Spleen (tissue), 11 donors: Measurements from ENCODE around the gene GPR6. TPM values are rescaled to one million over a fixed set of nuclear protein-coding genes. Genes with fewer than 3 reads are reported as not detected.

ENCODE experiments used
- DNase-seq: peaks from one replicate; pipeline ENCODE4 v3.0.0-alpha.2; 2020
- H3K27ac ChIP-seq, 8 donors: fragments of 200-600 bp; sonication (generic) in 7 of 8; 1 replicate in 4 of 8; 2 replicates in 4 of 8; pipeline versions ENCODE4 v1.5.0 to v1.8.0; 2016 to 2021; ENCODE audit warnings: inconsistent platforms in 4 of 8, mild to moderate bottlenecking in 4 of 8, moderate library complexity in 1 of 8
- H3K27me3 ChIP-seq, 7 donors: fragments of 200-600 bp; sonication (generic) in 6 of 7; replicated peaks in 1 of 7; 1 replicate in 4 of 7; 2 replicates in 3 of 7; pipeline versions ENCODE4 v1.5.0 to v1.8.0; 2016 to 2021; ENCODE audit warnings: inconsistent platforms in 3 of 7, mild to moderate bottlenecking in 1 of 7
- H3K36me3 ChIP-seq, 6 donors: fragments of 200-600 bp; sonication (generic) in 5 of 6; 1 replicate in 4 of 6; 2 replicates in 2 of 6; pipeline versions ENCODE4 v1.5.0 to v1.8.0; 2016 to 2021; ENCODE audit warnings: inconsistent platforms in 2 of 6
- H3K4me1 ChIP-seq, 6 donors: fragments of 200-600 bp; sonication (generic) in 5 of 6; 1 replicate in 3 of 6; 2 replicates in 3 of 6; pipeline versions ENCODE4 v1.5.0 to v1.8.0; 2016 to 2021; ENCODE audit warnings: inconsistent platforms in 3 of 6
- H3K4me3 ChIP-seq, 8 donors: fragments of 200-600 bp; sonication (generic) in 7 of 8; 1 replicate in 4 of 8; 2 replicates in 4 of 8; pipeline versions ENCODE4 v1.5.0 to v1.8.0; 2016 to 2021; ENCODE audit warnings: inconsistent platforms in 4 of 8, mild to moderate bottlenecking in 4 of 8, moderate library complexity in 2 of 8
- H3K9me3 ChIP-seq, 8 donors: fragments of 200-600 bp; sonication (generic) in 7 of 8; 1 replicate in 4 of 8; 2 replicates in 4 of 8; pipeline versions ENCODE4 v1.5.0 to v1.8.0; 2016 to 2021; ENCODE audit warnings: inconsistent platforms in 4 of 8
- POLR2A ChIP-seq, 3 donors: fragments of 450-650 bp; IDR thresholded peaks; one replicate each; pipeline ENCODE4 v1.5.1; 2017; ENCODE audit warnings: antibody characterized with exemption in 3 of 3, mild to moderate bottlenecking in 1 of 3
- POLR2AphosphoS5 ChIP-seq, 3 donors: sonication (generic); formaldehyde crosslinking; IDR thresholded peaks; one replicate each; pipeline ENCODE4 v1.5.1; 2017; ENCODE audit warnings: antibody characterized with exemption in 3 of 3
- WGBS, 5 donors: extraction: QIAGEN DNeasy Blood & Tissue Kit in 3 of 5; methylation state at CpG; one replicate each; pipeline versions ENCODE4 v1.1.5 to v1.1.7; 2013 to 2018; 5-methylcytosine and 5-hydroxymethylcytosine counted together
- intact Hi-C: fragments of 100-400 bp; cut with DNase I; formaldehyde crosslinking; loops from one replicate; pipeline ENCODE4 v1.15.0; 2023; ENCODE audit warnings: low total_unique reads
- polyA plus RNA-seq, 3 donors: library from polyadenylated mRNA; stranded (reverse); fragments of 200-250 nt; gene quantifications; one replicate each; pipeline ENCODE4 v1.2.1, GENCODE V29; 2013
- total RNA-seq, 7 donors: library from RNA; depleted of rRNA in 3 of 7; stranded (reverse); fragments of >200 nt in 3 of 7; fragmentation: NEBNext Ultra II Directional in 4 of 7; extraction: Animal tissue kit (Norgen Biotek cat#: 25700) in 4 of 7; gene quantifications; one replicate each; pipeline versions ENCODE4 v1.1.0 to v1.2.1, GENCODE V29; 2016 to 2021
- TF ChIP-seq, protein P1 (sequence below), 11 experiments: fragments of 200-600 bp in 7 of 11; fragments of 450-650 bp in 4 of 11; sonication (generic) in 4 of 11; IDR thresholded peaks in 8 of 11; conservative IDR thresholded peaks in 3 of 11; 1 replicate in 7 of 11; 2 replicates in 4 of 11; pipeline versions ENCODE4 v1.4.0 to v1.8.0; 2016 to 2021; ENCODE audit warnings: antibody characterized with exemption in 11 of 11, inconsistent platforms in 4 of 11, mild to moderate bottlenecking in 1 of 11
- donor health status: healthy with polysubstance abuse.
- donor health status: DM: no; HTN: no; CAD: no; lungs with moderate emphysema.
- donor health status: DM: no; HTN: no; CAD: no.
- donor health status: Bipolar disorder and iron deficiency.
- donor health status: healthy.
- donor health status: DM: no; HTN: no; CAD: no.
- donor health status: DM: yes; HTN: yes; CAD: no.

Gene GPR6
- total and polyA plus RNA-seq, 10 donors = not detected

- Histone ChIP-seq H3K36me3 (no peaks in the 10 kb centered on the region), H3K27me3 (no peaks in the 10 kb centered on the region), H3K27ac (no peak overlapping the region), H3K9me3 (no peaks in the 10 kb centered on the region), H3K4me1 (no peaks in the 10 kb centered on the region), H3K4me3 (no peak overlapping the region)
- TF ChIP-seq POLR2A (IDR thresholded peaks at IDR 0.05) (no peak), POLR2AphosphoS5 (IDR thresholded peaks at IDR 0.05) (no peak)
- TF ChIP-seq, protein P1, sequence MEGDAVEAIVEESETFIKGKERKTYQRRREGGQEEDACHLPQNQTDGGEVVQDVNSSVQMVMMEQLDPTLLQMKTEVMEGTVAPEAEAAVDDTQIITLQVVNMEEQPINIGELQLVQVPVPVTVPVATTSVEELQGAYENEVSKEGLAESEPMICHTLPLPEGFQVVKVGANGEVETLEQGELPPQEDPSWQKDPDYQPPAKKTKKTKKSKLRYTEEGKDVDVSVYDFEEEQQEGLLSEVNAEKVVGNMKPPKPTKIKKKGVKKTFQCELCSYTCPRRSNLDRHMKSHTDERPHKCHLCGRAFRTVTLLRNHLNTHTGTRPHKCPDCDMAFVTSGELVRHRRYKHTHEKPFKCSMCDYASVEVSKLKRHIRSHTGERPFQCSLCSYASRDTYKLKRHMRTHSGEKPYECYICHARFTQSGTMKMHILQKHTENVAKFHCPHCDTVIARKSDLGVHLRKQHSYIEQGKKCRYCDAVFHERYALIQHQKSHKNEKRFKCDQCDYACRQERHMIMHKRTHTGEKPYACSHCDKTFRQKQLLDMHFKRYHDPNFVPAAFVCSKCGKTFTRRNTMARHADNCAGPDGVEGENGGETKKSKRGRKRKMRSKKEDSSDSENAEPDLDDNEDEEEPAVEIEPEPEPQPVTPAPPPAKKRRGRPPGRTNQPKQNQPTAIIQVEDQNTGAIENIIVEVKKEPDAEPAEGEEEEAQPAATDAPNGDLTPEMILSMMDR (IDR thresholded peaks at IDR 0.05 in 8 of 11, conservative IDR thresholded peaks at IDR 0.05 in 3 of 11) = no peak
- no peak for DNase-seq
- intact Hi-C loops = no loop called here
Measured at GRCh38 chr6:109945091-109945490, 33.0 kb upstream of the GPR6 start.

DNA sequence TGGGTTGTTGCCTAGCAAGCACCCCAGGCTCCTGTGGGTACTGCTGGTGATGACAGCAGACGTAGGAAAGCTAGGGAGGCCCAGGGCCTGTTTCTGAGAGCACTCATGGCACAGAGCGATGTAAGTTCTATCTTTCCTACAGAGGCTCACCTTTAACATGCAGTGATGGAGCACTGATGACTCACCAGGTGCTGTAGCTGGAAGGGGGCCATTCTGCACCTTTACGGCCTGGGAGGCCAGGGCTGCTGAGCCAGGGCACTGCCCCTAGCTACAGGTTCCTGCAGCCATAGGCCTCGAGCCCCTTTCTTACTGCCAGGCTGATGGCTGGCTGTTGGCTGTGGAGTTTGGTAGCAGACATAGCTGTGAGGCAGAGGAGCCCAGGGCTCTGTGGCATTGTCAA is 31.1 kb upstream of the GPR6 start:
- no peak for TF ChIP-seq POLR2A (IDR thresholded peaks at IDR 0.05)
- TF ChIP-seq POLR2AphosphoS5 (IDR thresholded peaks at IDR 0.05) = no peak
- TF ChIP-seq, protein P1 (IDR thresholded peaks at IDR 0.05 in 8 of 11, conservative IDR thresholded peaks at IDR 0.05 in 3 of 11) = no peak
- H3K36me3 ChIP-seq = no peaks in the 10 kb centered on the region
- no peaks in the 10 kb centered on the region for H3K27me3 ChIP-seq
- H3K4me1 ChIP-seq = no peaks in the 10 kb centered on the region
- H3K9me3 ChIP-seq = peaks cover 0 to 10% (median 0%) of the 10 kb centered on the region in 8 donors
- WGBS, 5 donors = 71 to 93% (median 84%) methylated on average over 3 to 4 of the region's 4 CpGs
- no peak overlapping the region for H3K4me3 ChIP-seq
- no peak overlapping the region for H3K27ac ChIP-seq
- no peak for DNase-seq
- intact Hi-C loops = no loop called here

- TF ChIP-seq POLR2A (IDR thresholded peaks at IDR 0.05) = no peak
- H3K27me3 ChIP-seq = no peaks in the 10 kb centered on the region
- no peaks in the 10 kb centered on the region for H3K36me3 ChIP-seq
- H3K4me3 ChIP-seq = no peak overlapping the region
- no peaks in the 10 kb centered on the region for H3K4me1 ChIP-seq
- DNase-seq = no peak
- 79 to 92% (median 87%) methylated on average over 14 to 19 of the region's 19 CpGs for WGBS, 5 donors
- intact Hi-C loops = no loop called here
- peaks cover 0 to 11% (median 0%) of the 10 kb centered on the region in 8 donors for H3K9me3 ChIP-seq
- H3K27ac ChIP-seq = no peak overlapping the region
Measured at GRCh38 chr6:109949281-109950065, 28.6 kb upstream of the GPR6 start.

DNA sequence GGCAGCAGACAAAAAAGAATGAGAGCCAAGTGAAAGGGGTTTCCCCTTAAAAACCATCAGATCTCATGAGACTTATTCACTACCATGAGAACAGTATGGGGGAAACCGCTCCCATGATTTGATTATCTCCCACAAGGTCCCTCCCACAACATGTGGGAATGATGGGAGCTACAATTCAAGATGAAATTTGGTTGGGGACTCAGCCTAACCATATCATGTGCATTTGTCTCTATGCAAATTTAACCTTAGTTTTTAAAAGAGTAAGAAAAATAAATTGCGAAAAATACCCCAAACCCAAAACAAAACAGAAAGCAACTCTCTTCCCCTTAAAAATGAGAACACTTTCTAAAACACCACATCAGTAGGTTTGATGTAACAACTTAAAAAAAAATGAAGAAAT is 22.6 kb upstream of the GPR6 start:
- no peaks in the 10 kb centered on the region for H3K4me1 ChIP-seq
- 83 to 89% (median 85%) methylated on average over 2 of the region's 2 CpGs for WGBS, 5 donors
- no peak overlapping the region for H3K4me3 ChIP-seq
- no peaks in the 10 kb centered on the region for H3K27me3 ChIP-seq
- peaks cover 0 to 17% (median 3%) of the 10 kb centered on the region in 8 donors for H3K9me3 ChIP-seq
- TF ChIP-seq POLR2AphosphoS5 (IDR thresholded peaks at IDR 0.05) (no peak), POLR2A (IDR thresholded peaks at IDR 0.05) (no peak)
- TF ChIP-seq, protein P1 (IDR thresholded peaks at IDR 0.05 in 8 of 11, conservative IDR thresholded peaks at IDR 0.05 in 3 of 11) = no peak
- no peaks in the 10 kb centered on the region for H3K36me3 ChIP-seq
- H3K27ac ChIP-seq = no peak overlapping the region
- no peak for DNase-seq
- intact Hi-C loops = no loop called here
